Liver (tissue), 9 donors: Measurements from ENCODE around the gene TARS2. TPM values are rescaled to one million over a fixed set of nuclear protein-coding genes. Genes with fewer than 3 reads are reported as not detected.

Source experiments
- DNase-seq: peaks from one replicate; pipeline ENCODE4 v3.0.0-alpha.2; 2017; ENCODE audit warnings: low spot score
- H3K27ac ChIP-seq, 2 donors: one replicate each; pipeline ENCODE4 v1.7.0; 2013; ENCODE audit warnings: inconsistent platforms in 2 of 2, low read length in 2 of 2, control low read depth in 1 of 2, low read depth in 1 of 2, mild to moderate bottlenecking in 1 of 2
- H3K27me3 ChIP-seq, 4 donors: one replicate each; pipeline versions ENCODE4 v1.6.1 to v1.7.0; 2013; ENCODE audit warnings: low read length in 3 of 4, inconsistent platforms in 1 of 4, mild to moderate bottlenecking in 1 of 4, moderate library complexity in 1 of 4; ENCODE audit not compliant: control insufficient read depth in 4 of 4, insufficient read depth in 4 of 4
- H3K36me3 ChIP-seq, 4 donors: one replicate each; pipeline versions ENCODE4 v1.6.1 to v1.7.0; 2013; ENCODE audit warnings: low read length in 3 of 4, mild to moderate bottlenecking in 3 of 4, low read depth in 1 of 4, moderate library complexity in 1 of 4; ENCODE audit not compliant: control insufficient read depth in 4 of 4, insufficient read depth in 3 of 4
- H3K4me1 ChIP-seq, 4 donors: one replicate each; pipeline versions ENCODE4 v1.6.1 to v1.7.0; 2013; ENCODE audit warnings: low read length in 3 of 4, mild to moderate bottlenecking in 3 of 4, moderate library complexity in 1 of 4; ENCODE audit not compliant: control insufficient read depth in 4 of 4, insufficient read depth in 4 of 4
- H3K4me3 ChIP-seq, 3 donors: one replicate each; pipeline versions ENCODE4 v1.6.1 to v1.7.0; 2013; ENCODE audit warnings: low read length in 3 of 3, control low read depth in 1 of 3, low read depth in 1 of 3, mild to moderate bottlenecking in 1 of 3
- H3K9ac ChIP-seq, 2 donors: one replicate each; pipeline ENCODE4 v1.7.0; 2013; ENCODE audit warnings: low read length in 2 of 2, mild to moderate bottlenecking in 2 of 2, moderate library complexity in 2 of 2, control low read depth in 1 of 2, low read depth in 1 of 2
- H3K9me3 ChIP-seq, 4 donors: one replicate each; pipeline versions ENCODE4 v1.6.1 to v1.7.0; 2013; ENCODE audit warnings: low read length in 3 of 4; ENCODE audit not compliant: control insufficient read depth in 4 of 4
- EGR1 ChIP-seq, 2 donors: IDR thresholded peaks; 2 replicates each; pipeline ENCODE4 v1.6.1; 2016 to 2018; ENCODE audit warnings: antibody characterized with exemption in 2 of 2, low read depth in 2 of 2
- FOXA1 ChIP-seq: IDR thresholded peaks from 2 replicates; pipeline ENCODE4 v1.6.1; 2016; ENCODE audit warnings: antibody characterized with exemption
- GABPA ChIP-seq, 2 donors: IDR thresholded peaks in 1 of 2; conservative IDR thresholded peaks in 1 of 2; 2 replicates each; pipeline ENCODE4 v1.6.1; 2016; ENCODE audit warnings: antibody characterized with exemption in 2 of 2, mild to moderate bottlenecking in 1 of 2, moderate library complexity in 1 of 2
- HNF4A ChIP-seq, 2 donors: conservative IDR thresholded peaks; 2 replicates each; pipeline ENCODE4 v1.6.1; 2016; ENCODE audit warnings: antibody characterized with exemption in 2 of 2, mild to moderate bottlenecking in 2 of 2
- HNF4G ChIP-seq: IDR thresholded peaks from 2 replicates; pipeline ENCODE4 v1.6.1; 2016; ENCODE audit warnings: antibody characterized with exemption
- JUND ChIP-seq, 2 donors: IDR thresholded peaks; 2 replicates each; pipeline ENCODE4 v1.6.1; 2016; ENCODE audit warnings: antibody characterized with exemption in 2 of 2
- NR2F2 ChIP-seq: IDR thresholded peaks from 2 replicates; pipeline ENCODE4 v1.6.1; 2016; ENCODE audit warnings: antibody characterized with exemption
- RAD21 ChIP-seq, 2 donors: IDR thresholded peaks; 2 replicates each; pipeline ENCODE4 v1.6.1; 2016; ENCODE audit warnings: antibody characterized with exemption in 2 of 2, mild to moderate bottlenecking in 2 of 2
- RXRA ChIP-seq, 2 donors: IDR thresholded peaks; 2 replicates each; pipeline ENCODE4 v1.6.1; 2017 to 2018; ENCODE audit warnings: antibody characterized with exemption in 2 of 2, mild to moderate bottlenecking in 1 of 2
- SP1 ChIP-seq: IDR thresholded peaks from 2 replicates; pipeline ENCODE4 v1.6.1; 2018; ENCODE audit warnings: antibody characterized with exemption, mild to moderate bottlenecking
- TAF1 ChIP-seq: conservative IDR thresholded peaks from 2 replicates; pipeline ENCODE4 v1.6.1; 2016; ENCODE audit warnings: antibody characterized with exemption, mild to moderate bottlenecking
- YY1 ChIP-seq: IDR thresholded peaks from 2 replicates; pipeline ENCODE4 v1.6.1; 2016; ENCODE audit warnings: antibody characterized with exemption, mild to moderate bottlenecking
- WGBS: extraction: QIAGEN DNeasy Blood & Tissue Kit; methylation state at CpG from one replicate; pipeline ENCODE4 v1.1.7; 2013; 5-methylcytosine and 5-hydroxymethylcytosine counted together
- polyA plus RNA-seq, 2 donors: library from polyadenylated mRNA; stranded (reverse) in 1 of 2; unstranded in 1 of 2; fragments of 200-250 nt in 1 of 2; fragments of >200 nt in 1 of 2; fragmentation: Nextera tagmentation in 1 of 2; extraction: Ambion mirVana in 1 of 2; gene quantifications; one replicate each; pipeline versions ENCODE4 v1.2.1 to v1.2.3, GENCODE V29; 2013 to 2015
- total RNA-seq, 2 donors: library from RNA; depleted of rRNA; stranded (reverse); fragments of >200 nt; gene quantifications; one replicate each; pipeline ENCODE4 v1.2.3, GENCODE V29; 2014
- TF ChIP-seq, protein P1 (sequence below): IDR thresholded peaks from 2 replicates; pipeline ENCODE4 v1.6.1; 2016; ENCODE audit warnings: antibody characterized with exemption
- TF ChIP-seq, protein P2 (sequence below): IDR thresholded peaks from 2 replicates; pipeline ENCODE4 v1.6.1; 2016; ENCODE audit warnings: antibody characterized with exemption
- TF ChIP-seq, protein P3 (sequence below): IDR thresholded peaks from 2 replicates; pipeline ENCODE4 v1.6.1; 2016; ENCODE audit warnings: antibody characterized with exemption, mild to moderate bottlenecking
- TF ChIP-seq, protein P4 (sequence below): IDR thresholded peaks from 2 replicates; pipeline ENCODE4 v1.6.1; 2016; ENCODE audit warnings: antibody characterized with exemption
- TF ChIP-seq, protein P5 (sequence below): fragments of 150-350 bp; IDR thresholded peaks from 2 replicates; pipeline ENCODE4 v1.5.1; 2017; ENCODE audit warnings: improper control_type of control experiment, low read depth, low read length; ENCODE audit not compliant: missing input control
- donor health status: healthy.
- donor health status: healthy.
- donor health status: healthy.
- donor health status: healthy.
- donor health status: healthy.

The TARS2 gene
- total and polyA plus RNA-seq, 4 donors: 10.9 to 20.8 (median 18.6) TPM

DNA sequence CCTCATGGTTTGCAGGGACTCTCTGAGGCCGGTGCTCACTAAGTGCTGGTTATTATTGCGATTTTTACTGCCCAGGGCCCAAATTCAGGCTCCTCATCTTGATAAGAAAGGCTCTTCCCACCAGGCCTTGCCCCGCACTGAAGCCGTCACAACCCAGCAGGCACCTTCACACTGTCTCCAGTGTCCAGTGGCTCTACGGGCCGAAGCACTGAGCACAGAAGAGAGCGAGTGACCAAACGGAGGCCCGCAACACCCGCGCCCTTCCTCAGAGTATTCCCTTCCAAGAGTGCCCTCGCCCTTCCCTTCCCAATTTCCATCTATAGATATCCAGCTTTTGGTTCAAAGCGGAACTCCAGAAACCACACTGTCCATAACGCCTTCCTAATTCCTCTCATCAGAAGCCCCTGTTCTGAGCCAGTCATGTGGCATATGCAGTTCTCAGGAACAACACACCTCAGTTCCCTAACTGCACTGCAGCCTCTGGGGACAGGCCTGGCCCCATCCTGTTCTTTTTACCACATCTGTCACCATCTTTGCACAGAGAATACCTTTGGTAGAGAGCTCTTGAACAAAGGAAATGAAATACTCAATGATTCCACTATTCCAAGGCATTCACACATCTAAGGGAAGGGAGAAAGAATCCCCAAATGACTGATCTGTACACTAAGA lies 43.4 kb downstream of the TARS2 start:
- Histone ChIP-seq H3K9me3 (no peaks in the 10 kb centered on the region), H3K36me3 (no peaks in the 10 kb centered on the region), H3K27ac (no peak overlapping the region), H3K27me3 (no peaks in the 10 kb centered on the region), H3K4me1 (peaks cover 2 to 12% (median 9%) of the 10 kb centered on the region in 4 donors), H3K4me3 (no peak overlapping the region), H3K9ac (no peak overlapping the region)
- TF ChIP-seq TAF1: no peak
- TF ChIP-seq RXRA (IDR thresholded peaks at IDR 0.05): no peak
- no peak for TF ChIP-seq NR2F2
- no peak for TF ChIP-seq JUND (IDR thresholded peaks at IDR 0.05)
- WGBS: 97% methylated on average over 14 of the region's 14 CpGs
- no peak for DNase-seq

DNA sequence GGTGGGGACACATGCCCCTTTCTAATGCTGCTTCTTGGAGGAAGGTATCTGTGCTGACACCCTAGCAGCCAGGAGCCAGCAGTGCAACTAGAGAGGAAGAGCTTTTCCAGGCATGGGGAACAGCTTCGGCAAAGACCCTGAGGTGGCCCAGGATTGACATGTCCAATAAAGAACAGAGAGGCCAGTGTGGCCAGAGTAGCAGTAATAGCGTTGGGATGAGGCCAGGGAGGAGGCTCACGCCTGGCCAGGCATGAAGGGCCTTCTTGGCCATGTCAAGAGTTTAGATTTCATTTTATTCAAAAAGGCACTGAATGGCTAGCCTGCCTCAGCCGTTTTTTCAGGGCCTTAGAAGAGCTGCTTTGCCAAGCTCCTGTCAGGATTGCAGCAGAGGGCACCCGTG lies 45.6 kb downstream of the TARS2 start:
- TF ChIP-seq, protein P1, sequence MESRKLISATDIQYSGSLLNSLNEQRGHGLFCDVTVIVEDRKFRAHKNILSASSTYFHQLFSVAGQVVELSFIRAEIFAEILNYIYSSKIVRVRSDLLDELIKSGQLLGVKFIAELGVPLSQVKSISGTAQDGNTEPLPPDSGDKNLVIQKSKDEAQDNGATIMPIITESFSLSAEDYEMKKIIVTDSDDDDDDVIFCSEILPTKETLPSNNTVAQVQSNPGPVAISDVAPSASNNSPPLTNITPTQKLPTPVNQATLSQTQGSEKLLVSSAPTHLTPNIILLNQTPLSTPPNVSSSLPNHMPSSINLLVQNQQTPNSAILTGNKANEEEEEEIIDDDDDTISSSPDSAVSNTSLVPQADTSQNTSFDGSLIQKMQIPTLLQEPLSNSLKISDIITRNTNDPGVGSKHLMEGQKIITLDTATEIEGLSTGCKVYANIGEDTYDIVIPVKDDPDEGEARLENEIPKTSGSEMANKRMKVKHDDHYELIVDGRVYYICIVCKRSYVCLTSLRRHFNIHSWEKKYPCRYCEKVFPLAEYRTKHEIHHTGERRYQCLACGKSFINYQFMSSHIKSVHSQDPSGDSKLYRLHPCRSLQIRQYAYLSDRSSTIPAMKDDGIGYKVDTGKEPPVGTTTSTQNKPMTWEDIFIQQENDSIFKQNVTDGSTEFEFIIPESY: no peak
- no peak for TF ChIP-seq SP1
- no peak for TF ChIP-seq GABPA (IDR thresholded peaks at IDR 0.05 in 1 of 2, conservative IDR thresholded peaks at IDR 0.05 in 1 of 2)
- no peak for TF ChIP-seq RXRA (IDR thresholded peaks at IDR 0.05)
- H3K4me1 ChIP-seq: peaks cover 2 to 12% (median 9%) of the 10 kb centered on the region in 4 donors
- H3K36me3 ChIP-seq: no peaks in the 10 kb centered on the region
- 42% methylated on average over 5 of the region's 5 CpGs for WGBS
- peak overlapping the region; percentile 83 to 92 for H3K27ac ChIP-seq
- H3K27me3 ChIP-seq: no peaks in the 10 kb centered on the region
- no peak overlapping the region for H3K4me3 ChIP-seq
- DNase-seq: no peak
- peak overlapping the region; percentile 58 to 70 for H3K9ac ChIP-seq
- H3K9me3 ChIP-seq: no peaks in the 10 kb centered on the region

DNA sequence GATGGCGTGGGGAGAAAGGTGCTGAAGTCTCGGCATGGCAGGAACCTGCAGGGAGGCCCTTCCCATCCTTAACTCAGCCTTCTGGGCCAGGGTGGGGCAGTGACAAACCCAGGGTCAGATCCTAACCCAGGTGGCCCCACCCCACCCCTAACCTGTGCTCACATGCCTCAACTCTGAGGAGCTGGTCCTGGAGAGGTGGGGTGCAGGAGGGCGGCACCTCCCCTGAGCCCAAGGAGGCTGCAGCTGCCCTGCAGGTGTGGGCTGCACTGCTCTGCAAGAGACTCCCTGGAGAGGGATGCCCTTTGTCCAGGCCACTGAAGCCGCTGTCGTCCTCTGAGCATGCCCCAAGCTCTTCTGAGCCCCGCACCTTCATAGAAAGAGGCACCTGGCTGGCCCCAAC lies 46.8 kb downstream of the TARS2 start:
- Histone ChIP-seq H3K9ac (no peak overlapping the region), H3K9me3 (no peaks in the 10 kb centered on the region)
- no peak for DNase-seq

More for the DNA sequence above, 46.8 kb downstream of the TARS2 start:
- WGBS: 93% methylated on average over 6 of the region's 6 CpGs
- H3K36me3 ChIP-seq: no peaks in the 10 kb centered on the region
- no peaks in the 10 kb centered on the region for H3K27me3 ChIP-seq
- H3K4me1 ChIP-seq: peaks cover 2 to 12% (median 9%) of the 10 kb centered on the region in 4 donors
- H3K27ac ChIP-seq: no peak overlapping the region
- TF ChIP-seq HNF4A (conservative IDR thresholded peaks at IDR 0.05) (no peak), FOXA1 (no peak), EGR1 (IDR thresholded peaks at IDR 0.05; ENCODE audit: low read depth in 2 of 2) (no peak), RXRA (IDR thresholded peaks at IDR 0.05) (no peak), YY1 (no peak), TAF1 (no peak), HNF4G (no peak), NR2F2 (no peak), RAD21 (IDR thresholded peaks at IDR 0.05) (no peak), GABPA (IDR thresholded peaks at IDR 0.05 in 1 of 2, conservative IDR thresholded peaks at IDR 0.05 in 1 of 2) (no peak)
- TF ChIP-seq, protein P2, sequence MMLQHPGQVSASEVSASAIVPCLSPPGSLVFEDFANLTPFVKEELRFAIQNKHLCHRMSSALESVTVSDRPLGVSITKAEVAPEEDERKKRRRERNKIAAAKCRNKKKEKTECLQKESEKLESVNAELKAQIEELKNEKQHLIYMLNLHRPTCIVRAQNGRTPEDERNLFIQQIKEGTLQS: no peak
- TF ChIP-seq, protein P3, sequence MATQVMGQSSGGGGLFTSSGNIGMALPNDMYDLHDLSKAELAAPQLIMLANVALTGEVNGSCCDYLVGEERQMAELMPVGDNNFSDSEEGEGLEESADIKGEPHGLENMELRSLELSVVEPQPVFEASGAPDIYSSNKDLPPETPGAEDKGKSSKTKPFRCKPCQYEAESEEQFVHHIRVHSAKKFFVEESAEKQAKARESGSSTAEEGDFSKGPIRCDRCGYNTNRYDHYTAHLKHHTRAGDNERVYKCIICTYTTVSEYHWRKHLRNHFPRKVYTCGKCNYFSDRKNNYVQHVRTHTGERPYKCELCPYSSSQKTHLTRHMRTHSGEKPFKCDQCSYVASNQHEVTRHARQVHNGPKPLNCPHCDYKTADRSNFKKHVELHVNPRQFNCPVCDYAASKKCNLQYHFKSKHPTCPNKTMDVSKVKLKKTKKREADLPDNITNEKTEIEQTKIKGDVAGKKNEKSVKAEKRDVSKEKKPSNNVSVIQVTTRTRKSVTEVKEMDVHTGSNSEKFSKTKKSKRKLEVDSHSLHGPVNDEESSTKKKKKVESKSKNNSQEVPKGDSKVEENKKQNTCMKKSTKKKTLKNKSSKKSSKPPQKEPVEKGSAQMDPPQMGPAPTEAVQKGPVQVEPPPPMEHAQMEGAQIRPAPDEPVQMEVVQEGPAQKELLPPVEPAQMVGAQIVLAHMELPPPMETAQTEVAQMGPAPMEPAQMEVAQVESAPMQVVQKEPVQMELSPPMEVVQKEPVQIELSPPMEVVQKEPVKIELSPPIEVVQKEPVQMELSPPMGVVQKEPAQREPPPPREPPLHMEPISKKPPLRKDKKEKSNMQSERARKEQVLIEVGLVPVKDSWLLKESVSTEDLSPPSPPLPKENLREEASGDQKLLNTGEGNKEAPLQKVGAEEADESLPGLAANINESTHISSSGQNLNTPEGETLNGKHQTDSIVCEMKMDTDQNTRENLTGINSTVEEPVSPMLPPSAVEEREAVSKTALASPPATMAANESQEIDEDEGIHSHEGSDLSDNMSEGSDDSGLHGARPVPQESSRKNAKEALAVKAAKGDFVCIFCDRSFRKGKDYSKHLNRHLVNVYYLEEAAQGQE: no peak
- TF ChIP-seq, protein P4, sequence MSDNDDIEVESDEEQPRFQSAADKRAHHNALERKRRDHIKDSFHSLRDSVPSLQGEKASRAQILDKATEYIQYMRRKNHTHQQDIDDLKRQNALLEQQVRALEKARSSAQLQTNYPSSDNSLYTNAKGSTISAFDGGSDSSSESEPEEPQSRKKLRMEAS: no peak
- TF ChIP-seq, protein P5, sequence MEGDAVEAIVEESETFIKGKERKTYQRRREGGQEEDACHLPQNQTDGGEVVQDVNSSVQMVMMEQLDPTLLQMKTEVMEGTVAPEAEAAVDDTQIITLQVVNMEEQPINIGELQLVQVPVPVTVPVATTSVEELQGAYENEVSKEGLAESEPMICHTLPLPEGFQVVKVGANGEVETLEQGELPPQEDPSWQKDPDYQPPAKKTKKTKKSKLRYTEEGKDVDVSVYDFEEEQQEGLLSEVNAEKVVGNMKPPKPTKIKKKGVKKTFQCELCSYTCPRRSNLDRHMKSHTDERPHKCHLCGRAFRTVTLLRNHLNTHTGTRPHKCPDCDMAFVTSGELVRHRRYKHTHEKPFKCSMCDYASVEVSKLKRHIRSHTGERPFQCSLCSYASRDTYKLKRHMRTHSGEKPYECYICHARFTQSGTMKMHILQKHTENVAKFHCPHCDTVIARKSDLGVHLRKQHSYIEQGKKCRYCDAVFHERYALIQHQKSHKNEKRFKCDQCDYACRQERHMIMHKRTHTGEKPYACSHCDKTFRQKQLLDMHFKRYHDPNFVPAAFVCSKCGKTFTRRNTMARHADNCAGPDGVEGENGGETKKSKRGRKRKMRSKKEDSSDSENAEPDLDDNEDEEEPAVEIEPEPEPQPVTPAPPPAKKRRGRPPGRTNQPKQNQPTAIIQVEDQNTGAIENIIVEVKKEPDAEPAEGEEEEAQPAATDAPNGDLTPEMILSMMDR: no peak
- TF ChIP-seq, protein P1: no peak
- no peak overlapping the region for H3K4me3 ChIP-seq
